Osteocyte (in vitro differentiated cells): Measurements from ENCODE around the gene ZNF709. TPM values are rescaled to one million over a fixed set of nuclear protein-coding genes. Genes with fewer than 3 reads are reported as not detected.
"Not testable (repeated sequence)": the region's sequence is repeated elsewhere in the genome, so short reads cannot be mapped to it uniquely, and the experiment has no call there.

ENCODE experiments used
- DNase-seq: peaks from one replicate; pipeline ENCODE4 v3.0.0; 2021; ENCODE audit warnings: mixed read lengths; ENCODE audit not compliant: unreplicated experiment; ENCODE audit errors: extremely low spot score
- H3K27ac Mint-ChIP-seq: one replicate; pipeline ENCODE4 v1.8.0; 2021; ENCODE audit warnings: mild to moderate bottlenecking, mixed read lengths; ENCODE audit not compliant: unreplicated experiment
- H3K27me3 Mint-ChIP-seq: one replicate; pipeline ENCODE4 v1.8.0; 2021; ENCODE audit warnings: mixed read lengths; ENCODE audit not compliant: unreplicated experiment
- H3K36me3 Mint-ChIP-seq: one replicate; pipeline ENCODE4 v1.8.0; 2021; ENCODE audit warnings: mixed read lengths; ENCODE audit not compliant: unreplicated experiment
- H3K4me1 Mint-ChIP-seq: one replicate; pipeline ENCODE4 v1.8.0; 2021; ENCODE audit warnings: mixed read lengths; ENCODE audit not compliant: unreplicated experiment
- H3K4me3 Mint-ChIP-seq: one replicate; pipeline ENCODE4 v1.8.0; 2021; ENCODE audit warnings: mild to moderate bottlenecking, moderate library complexity, mixed read lengths; ENCODE audit not compliant: unreplicated experiment
- H3K9me3 Mint-ChIP-seq: one replicate; pipeline ENCODE4 v1.8.0; 2021; ENCODE audit warnings: mixed read lengths; ENCODE audit not compliant: unreplicated experiment
- total RNA-seq: library from RNA; stranded (reverse); gene quantifications from 2 replicates; pipeline ENCODE4 v1.2.1, GENCODE V29; 2021
- TF ChIP-seq, protein P1 (sequence below): fragments of 200-600 bp; sonication (generic); IDR thresholded peaks from 2 replicates; pipeline ENCODE4 v1.5.0; 2021; ENCODE audit warnings: antibody characterized with exemption, mild to moderate bottlenecking, moderate library complexity

Gene ZNF709
- total RNA-seq, 1 donor from 2014 or later: 3.9 TPM

DNA sequence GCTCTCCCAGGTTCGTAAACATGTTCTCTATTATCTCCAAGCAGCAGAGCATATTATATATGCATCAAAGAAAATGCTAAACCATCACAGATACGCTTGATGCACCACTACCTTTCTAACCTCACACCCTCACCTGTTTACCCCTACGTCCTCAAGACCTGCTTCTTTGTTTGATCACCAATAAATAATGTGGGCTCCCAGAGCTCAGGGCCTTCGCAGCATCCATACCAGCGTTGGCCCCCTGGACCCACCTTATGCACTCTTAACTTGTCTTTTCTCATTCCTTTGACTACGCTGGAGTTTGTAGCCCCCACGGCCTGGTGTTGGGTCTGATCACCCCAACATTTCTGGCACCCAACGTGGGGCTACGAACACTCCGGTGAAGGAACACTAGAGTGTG lies 33.8 kb downstream of the ZNF709 start:
- no peak overlapping the region for H3K27ac Mint-ChIP-seq
- peaks cover 41% of the 10 kb centered on the region for H3K9me3 Mint-ChIP-seq
- DNase-seq: no peak
- no peaks in the 10 kb centered on the region for H3K27me3 Mint-ChIP-seq
- no peaks in the 10 kb centered on the region for H3K4me1 Mint-ChIP-seq
- TF ChIP-seq, protein P1, sequence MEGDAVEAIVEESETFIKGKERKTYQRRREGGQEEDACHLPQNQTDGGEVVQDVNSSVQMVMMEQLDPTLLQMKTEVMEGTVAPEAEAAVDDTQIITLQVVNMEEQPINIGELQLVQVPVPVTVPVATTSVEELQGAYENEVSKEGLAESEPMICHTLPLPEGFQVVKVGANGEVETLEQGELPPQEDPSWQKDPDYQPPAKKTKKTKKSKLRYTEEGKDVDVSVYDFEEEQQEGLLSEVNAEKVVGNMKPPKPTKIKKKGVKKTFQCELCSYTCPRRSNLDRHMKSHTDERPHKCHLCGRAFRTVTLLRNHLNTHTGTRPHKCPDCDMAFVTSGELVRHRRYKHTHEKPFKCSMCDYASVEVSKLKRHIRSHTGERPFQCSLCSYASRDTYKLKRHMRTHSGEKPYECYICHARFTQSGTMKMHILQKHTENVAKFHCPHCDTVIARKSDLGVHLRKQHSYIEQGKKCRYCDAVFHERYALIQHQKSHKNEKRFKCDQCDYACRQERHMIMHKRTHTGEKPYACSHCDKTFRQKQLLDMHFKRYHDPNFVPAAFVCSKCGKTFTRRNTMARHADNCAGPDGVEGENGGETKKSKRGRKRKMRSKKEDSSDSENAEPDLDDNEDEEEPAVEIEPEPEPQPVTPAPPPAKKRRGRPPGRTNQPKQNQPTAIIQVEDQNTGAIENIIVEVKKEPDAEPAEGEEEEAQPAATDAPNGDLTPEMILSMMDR: no peak
- H3K36me3 Mint-ChIP-seq: peaks cover 18% of the 10 kb centered on the region
- H3K4me3 Mint-ChIP-seq: no peak overlapping the region

GRCh38 chr19:12448808-12449207 lies 35.8 kb downstream of the ZNF709 start:
- Mint-ChIP-seq H3K4me3 (no peak overlapping the region), H3K27ac (no peak overlapping the region), H3K36me3 (peaks cover 17% of the 10 kb centered on the region), H3K27me3 (no peaks in the 10 kb centered on the region), H3K9me3 (peaks cover 43% of the 10 kb centered on the region), H3K4me1 (no peaks in the 10 kb centered on the region)
- TF ChIP-seq, protein P1: no peak
- DNase-seq: no peak

DNA sequence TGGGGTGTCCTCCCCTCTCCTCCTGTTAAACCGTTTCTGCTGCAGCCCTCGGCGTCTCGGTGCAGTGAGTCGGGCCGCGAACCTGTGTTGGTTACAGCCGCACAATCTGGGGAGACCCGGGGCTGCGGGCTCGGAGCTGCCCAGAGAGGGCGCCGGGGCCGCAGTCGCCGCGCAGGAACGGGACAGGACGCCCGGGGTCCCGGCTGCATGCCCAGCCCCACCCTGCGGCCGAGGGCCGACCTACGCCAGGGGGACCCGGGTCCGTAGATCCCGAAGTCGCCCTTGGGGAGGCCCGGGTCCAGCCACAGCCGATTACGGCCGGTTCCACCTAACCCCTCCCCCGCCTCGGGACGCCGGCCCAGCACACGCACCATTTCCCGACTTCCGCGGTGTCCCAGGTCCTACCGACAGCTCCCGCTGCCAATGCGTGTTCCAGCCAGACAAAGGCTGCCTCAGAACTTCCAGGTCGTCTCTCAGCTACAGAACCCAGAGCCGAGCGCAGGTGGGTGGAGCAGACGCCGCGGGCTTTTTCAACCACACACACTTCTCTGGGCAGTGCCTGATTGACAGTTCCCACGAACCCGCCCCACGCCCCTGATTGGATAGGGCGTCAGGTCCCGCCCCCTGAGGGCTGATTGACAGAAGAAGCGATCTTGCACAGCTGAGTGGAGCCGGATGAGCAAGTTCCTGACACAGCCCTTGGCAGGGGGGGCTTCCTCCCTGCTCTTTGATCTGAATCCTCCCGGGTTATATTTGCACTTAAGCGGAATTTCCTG lies 43.9 kb downstream of the ZNF709 start, which contains the start of gene ZNF443:
Gene ZNF443 (minus strand): TSS at position 481 of the 776 bp plus-strand sequence. CDS start 107 bp downstream, at position 374.
- Mint-ChIP-seq H3K9me3 (peaks cover 19% of the 10 kb centered on the region), H3K27ac (peak within 1 kb of the TSS; percentile 95), H3K4me1 (peaks cover 6% of the 10 kb centered on the region), H3K27me3 (no peaks in the 10 kb centered on the region), H3K4me3 (peak within 1 kb of the TSS; percentile 100), H3K36me3 (peaks cover 2% of the 10 kb centered on the region)
- peak; percentile 99 for DNase-seq
- TF ChIP-seq, protein P1: peak; percentile 15

- not testable (repeated sequence) for DNase-seq, H3K36me3 Mint-ChIP-seq, H3K27me3 Mint-ChIP-seq, H3K4me1 Mint-ChIP-seq
- H3K9me3 Mint-ChIP-seq: peaks cover 18% of the 10 kb centered on the region
- peak overlapping the region; percentile 57 for H3K27ac Mint-ChIP-seq
- H3K4me3 Mint-ChIP-seq: peak overlapping the region; percentile 100
Observed at GRCh38 chr19:12439686-12440540, 44.7 kb downstream of the ZNF709 start.

DNA sequence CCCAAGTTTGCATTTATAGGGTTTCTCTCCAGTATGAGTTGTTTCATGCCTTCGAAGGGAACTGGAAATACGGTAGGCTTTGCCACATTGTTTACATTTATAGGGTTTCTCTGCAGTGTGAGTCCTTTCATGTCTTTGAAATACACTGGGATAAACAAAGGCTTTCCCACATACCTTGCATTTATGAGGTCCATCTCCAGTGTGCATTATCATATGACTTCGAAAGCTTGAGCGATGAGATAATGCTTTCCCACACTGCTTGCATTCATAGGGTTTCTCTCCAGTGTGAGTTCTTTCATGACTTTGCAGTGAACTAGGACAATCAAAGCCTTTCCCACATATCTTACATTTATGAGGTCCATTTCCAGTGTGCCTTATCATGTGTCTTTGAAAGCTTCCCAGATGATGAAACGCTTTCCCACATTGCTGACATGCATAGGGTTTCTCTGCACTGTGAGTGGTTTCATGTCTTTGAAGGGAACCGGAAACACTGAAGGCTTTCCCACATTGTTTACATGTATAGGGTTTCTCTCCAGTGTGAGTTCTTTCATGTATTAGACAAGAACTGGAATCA lies 53.8 kb downstream of the ZNF709 start:
- not testable (repeated sequence) for DNase-seq, H3K27me3 Mint-ChIP-seq, H3K4me3 Mint-ChIP-seq, H3K27ac Mint-ChIP-seq, H3K4me1 Mint-ChIP-seq
- Mint-ChIP-seq H3K9me3 (peaks cover 18% of the 10 kb centered on the region), H3K36me3 (peaks cover 32% of the 10 kb centered on the region)
